GM10266 (cell line): ENCODE measurements around the gene TEX264.

Experiments
- DNase-seq: peaks from one replicate; pipeline ENCODE4 v3.0.0; 2012; ENCODE audit errors: extremely low spot score
- CTCF ChIP-seq: IDR thresholded peaks from 2 replicates; pipeline ENCODE4 v1.5.1; 2012; ENCODE audit warnings: mild to moderate bottlenecking, low read depth; ENCODE audit not compliant: control insufficient read depth, insufficient read depth; ENCODE audit errors: missing control alignments

The TEX264 gene

GRCh38 chr3:51715977-51716294 lies 44.9 kb downstream of the TEX264 start:
- no peak for TF ChIP-seq CTCF
- no peak for DNase-seq

GRCh38 chr3:51716805-51717204 lies 45.8 kb downstream of the TEX264 start:
- no peak for DNase-seq
- no peak for TF ChIP-seq CTCF

GRCh38 chr3:51717446-51717845 lies 46.4 kb downstream of the TEX264 start:
- TF ChIP-seq CTCF = no peak
- no peak for DNase-seq

- peak; percentile 7 for DNase-seq
- TF ChIP-seq CTCF = no peak
These were observed 46.9 kb downstream of the TEX264 start for GRCh38 chr3:51717947-51718346.

GRCh38 chr3:51718547-51719409 lies 47.7 kb downstream of the TEX264 start:
- DNase-seq = peak; percentile 82
- TF ChIP-seq CTCF = peak; percentile 82

- peak; percentile 7 for DNase-seq
These were observed 48.5 kb downstream of the TEX264 start for GRCh38 chr3:51719410-51720025.

More at GRCh38 chr3:51719410-51720025, 48.5 kb downstream of the TEX264 start:
- TF ChIP-seq CTCF = peak; percentile 5
